ENCODE results near the gene RAPGEF2. TPM values are rescaled to one million over a fixed set of nuclear protein-coding genes. Genes with fewer than 3 reads are reported as not detected.
A peak's percentile ranks its signal among the peaks of the same experiment; 100 is the strongest.

The RAPGEF2 gene
- total RNA-seq, 1 donor: 50.3 TPM

DNA sequence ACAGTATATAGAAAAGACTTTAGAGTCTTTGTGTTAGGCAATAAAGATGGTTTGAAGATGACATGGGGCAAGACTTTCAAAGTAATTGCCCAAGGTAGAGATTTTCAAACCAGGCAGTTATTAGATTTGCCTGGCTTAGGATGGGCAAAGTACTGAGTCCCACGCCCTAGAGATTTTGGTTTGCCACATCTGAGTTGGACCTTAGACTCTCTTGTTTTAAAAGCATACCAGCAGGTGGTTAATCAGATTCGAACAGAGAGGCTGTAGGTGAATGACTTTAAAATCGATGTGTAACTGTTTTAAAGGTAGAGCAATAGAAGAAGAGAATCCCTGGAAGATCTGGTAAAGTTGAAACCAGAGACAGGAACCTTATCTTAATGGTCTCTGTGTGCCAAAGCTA is 121.5 kb downstream of the RAPGEF2 start:
- Histone ChIP-seq H3K9me3 (ENCODE audit: low read depth, low read length) (no peaks in the 10 kb centered on the region), H3K4me2 (ENCODE audit: insufficient read depth, low read length) (no peak overlapping the region), H3K79me2 (ENCODE audit: insufficient read depth, low read length) (peaks cover 65% of the 10 kb centered on the region), H4K20me1 (ENCODE audit: insufficient read depth, low read length) (peaks cover 6% of the 10 kb centered on the region), H2AFZ (ENCODE audit: low read length) (no peak overlapping the region), H3K27me3 (ENCODE audit: insufficient read depth, low read length) (no peaks in the 10 kb centered on the region), H3K4me1 (ENCODE audit: insufficient read depth, low read length) (peaks cover 20% of the 10 kb centered on the region), H3K27ac (ENCODE audit: low read depth, low read length) (no peak overlapping the region), H3K36me3 (ENCODE audit: insufficient read depth, low read length) (no peaks in the 10 kb centered on the region), H3K4me3 (ENCODE audit: insufficient read depth, low read length) (no peak overlapping the region)
- DNase-seq (ENCODE audit: insufficient read length, low spot score, missing footprints): peak; percentile 8
- TF ChIP-seq, protein P1, sequence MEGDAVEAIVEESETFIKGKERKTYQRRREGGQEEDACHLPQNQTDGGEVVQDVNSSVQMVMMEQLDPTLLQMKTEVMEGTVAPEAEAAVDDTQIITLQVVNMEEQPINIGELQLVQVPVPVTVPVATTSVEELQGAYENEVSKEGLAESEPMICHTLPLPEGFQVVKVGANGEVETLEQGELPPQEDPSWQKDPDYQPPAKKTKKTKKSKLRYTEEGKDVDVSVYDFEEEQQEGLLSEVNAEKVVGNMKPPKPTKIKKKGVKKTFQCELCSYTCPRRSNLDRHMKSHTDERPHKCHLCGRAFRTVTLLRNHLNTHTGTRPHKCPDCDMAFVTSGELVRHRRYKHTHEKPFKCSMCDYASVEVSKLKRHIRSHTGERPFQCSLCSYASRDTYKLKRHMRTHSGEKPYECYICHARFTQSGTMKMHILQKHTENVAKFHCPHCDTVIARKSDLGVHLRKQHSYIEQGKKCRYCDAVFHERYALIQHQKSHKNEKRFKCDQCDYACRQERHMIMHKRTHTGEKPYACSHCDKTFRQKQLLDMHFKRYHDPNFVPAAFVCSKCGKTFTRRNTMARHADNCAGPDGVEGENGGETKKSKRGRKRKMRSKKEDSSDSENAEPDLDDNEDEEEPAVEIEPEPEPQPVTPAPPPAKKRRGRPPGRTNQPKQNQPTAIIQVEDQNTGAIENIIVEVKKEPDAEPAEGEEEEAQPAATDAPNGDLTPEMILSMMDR (IDR thresholded peaks at IDR 0.05; ENCODE audit: extremely low read depth, low read depth, low read length): no peak

- Histone ChIP-seq H3K9me3 (ENCODE audit: low read depth, low read length) (no peaks in the 10 kb centered on the region), H3K27ac (ENCODE audit: low read depth, low read length) (peak overlapping the region; percentile 45), H3K79me2 (ENCODE audit: insufficient read depth, low read length) (peaks cover 59% of the 10 kb centered on the region), H2AFZ (ENCODE audit: low read length) (no peak overlapping the region), H3K36me3 (ENCODE audit: insufficient read depth, low read length) (no peaks in the 10 kb centered on the region), H3K4me1 (ENCODE audit: insufficient read depth, low read length) (peaks cover 20% of the 10 kb centered on the region), H4K20me1 (ENCODE audit: insufficient read depth, low read length) (no peaks in the 10 kb centered on the region), H3K27me3 (ENCODE audit: insufficient read depth, low read length) (no peaks in the 10 kb centered on the region), H3K4me2 (ENCODE audit: insufficient read depth, low read length) (peak overlapping the region; percentile 77), H3K4me3 (ENCODE audit: insufficient read depth, low read length) (peak overlapping the region; percentile 37)
- TF ChIP-seq, protein P1 (IDR thresholded peaks at IDR 0.05; ENCODE audit: extremely low read depth, low read depth, low read length): no peak
- DNase-seq (ENCODE audit: insufficient read length, low spot score, missing footprints): no peak
Measured at GRCh38 chr4:159227378-159227777, 124.5 kb downstream of the RAPGEF2 start.

DNA sequence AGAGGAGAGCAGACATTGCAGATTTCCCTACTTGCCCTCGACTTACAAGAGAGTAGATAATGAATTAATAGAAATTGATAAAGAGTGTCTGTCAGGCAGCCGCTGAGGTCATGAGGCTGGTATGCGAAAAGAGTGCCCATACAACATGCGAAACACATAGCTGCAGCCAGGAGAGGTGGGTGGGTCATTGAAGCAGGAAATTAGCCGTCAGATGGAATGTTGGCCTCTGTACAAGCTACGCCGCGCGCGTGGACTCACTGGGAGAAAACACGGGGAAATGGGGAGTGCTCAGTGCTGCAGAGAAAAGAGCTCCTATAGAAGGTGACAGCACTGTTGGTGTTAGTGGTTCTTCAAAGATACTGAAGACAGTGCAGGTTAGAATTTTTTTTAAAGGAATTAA is 125.1 kb downstream of the RAPGEF2 start:
- peak overlapping the region; percentile 45 for H3K27ac ChIP-seq (ENCODE audit: low read depth, low read length)
- peak overlapping the region; percentile 77 for H3K4me2 ChIP-seq (ENCODE audit: insufficient read depth, low read length)
- H3K36me3 ChIP-seq (ENCODE audit: insufficient read depth, low read length): no peaks in the 10 kb centered on the region
- H3K79me2 ChIP-seq (ENCODE audit: insufficient read depth, low read length): peaks cover 62% of the 10 kb centered on the region
- peaks cover 20% of the 10 kb centered on the region for H3K4me1 ChIP-seq (ENCODE audit: insufficient read depth, low read length)
- H4K20me1 ChIP-seq (ENCODE audit: insufficient read depth, low read length): no peaks in the 10 kb centered on the region
- H2AFZ ChIP-seq (ENCODE audit: low read length): no peak overlapping the region
- no peaks in the 10 kb centered on the region for H3K27me3 ChIP-seq (ENCODE audit: insufficient read depth, low read length)
- H3K4me3 ChIP-seq (ENCODE audit: insufficient read depth, low read length): peak overlapping the region; percentile 37
- peak; percentile 55 for DNase-seq (ENCODE audit: insufficient read length, low spot score, missing footprints)
- H3K9me3 ChIP-seq (ENCODE audit: low read depth, low read length): no peaks in the 10 kb centered on the region
- TF ChIP-seq, protein P1 (IDR thresholded peaks at IDR 0.05; ENCODE audit: extremely low read depth, low read depth, low read length): no peak

DNA sequence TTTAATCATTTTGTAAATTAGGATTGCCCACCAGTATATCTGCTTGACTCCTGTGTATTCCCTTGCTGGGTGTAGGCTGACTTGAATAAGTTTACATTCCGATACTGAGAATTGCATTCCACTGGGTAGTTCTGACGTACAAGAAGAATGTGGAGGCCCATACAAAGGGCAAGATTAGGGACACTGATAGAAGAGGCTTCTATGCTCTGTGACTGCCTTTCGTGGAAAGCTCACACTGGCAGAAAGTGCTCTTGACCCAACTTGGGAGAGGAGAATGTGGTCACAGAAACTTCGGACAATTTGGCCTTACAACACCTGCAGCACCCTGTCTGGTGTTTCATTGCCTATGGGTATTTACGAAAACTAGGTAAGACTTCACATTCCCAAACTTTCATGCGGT is 126.3 kb downstream of the RAPGEF2 start:
- peaks cover 65% of the 10 kb centered on the region for H3K79me2 ChIP-seq (ENCODE audit: insufficient read depth, low read length)
- H3K27ac ChIP-seq (ENCODE audit: low read depth, low read length): peak overlapping the region; percentile 45
- TF ChIP-seq, protein P1 (IDR thresholded peaks at IDR 0.05; ENCODE audit: extremely low read depth, low read depth, low read length): no peak
- no peaks in the 10 kb centered on the region for H4K20me1 ChIP-seq (ENCODE audit: insufficient read depth, low read length)
- H3K27me3 ChIP-seq (ENCODE audit: insufficient read depth, low read length): no peaks in the 10 kb centered on the region
- H3K36me3 ChIP-seq (ENCODE audit: insufficient read depth, low read length): no peaks in the 10 kb centered on the region
- peak overlapping the region; percentile 77 for H3K4me2 ChIP-seq (ENCODE audit: insufficient read depth, low read length)
- H3K9me3 ChIP-seq (ENCODE audit: low read depth, low read length): no peaks in the 10 kb centered on the region
- H3K4me1 ChIP-seq (ENCODE audit: insufficient read depth, low read length): peaks cover 20% of the 10 kb centered on the region
- H3K4me3 ChIP-seq (ENCODE audit: insufficient read depth, low read length): no peak overlapping the region
- no peak overlapping the region for H2AFZ ChIP-seq (ENCODE audit: low read length)
- DNase-seq (ENCODE audit: insufficient read length, low spot score, missing footprints): no peak

All from osteoblast (primary cell).